HG02885 (cell line): Measurements from ENCODE around the gene NUMA1.

Experiments
- ATAC-seq: cut with Tn5 transposase; IDR thresholded peaks from one replicate; pipeline ENCODE4 v1.9.1; 2021; ENCODE audit warnings: mild to moderate bottlenecking; ENCODE audit not compliant: unreplicated experiment, poor library complexity

Gene NUMA1, protein sequence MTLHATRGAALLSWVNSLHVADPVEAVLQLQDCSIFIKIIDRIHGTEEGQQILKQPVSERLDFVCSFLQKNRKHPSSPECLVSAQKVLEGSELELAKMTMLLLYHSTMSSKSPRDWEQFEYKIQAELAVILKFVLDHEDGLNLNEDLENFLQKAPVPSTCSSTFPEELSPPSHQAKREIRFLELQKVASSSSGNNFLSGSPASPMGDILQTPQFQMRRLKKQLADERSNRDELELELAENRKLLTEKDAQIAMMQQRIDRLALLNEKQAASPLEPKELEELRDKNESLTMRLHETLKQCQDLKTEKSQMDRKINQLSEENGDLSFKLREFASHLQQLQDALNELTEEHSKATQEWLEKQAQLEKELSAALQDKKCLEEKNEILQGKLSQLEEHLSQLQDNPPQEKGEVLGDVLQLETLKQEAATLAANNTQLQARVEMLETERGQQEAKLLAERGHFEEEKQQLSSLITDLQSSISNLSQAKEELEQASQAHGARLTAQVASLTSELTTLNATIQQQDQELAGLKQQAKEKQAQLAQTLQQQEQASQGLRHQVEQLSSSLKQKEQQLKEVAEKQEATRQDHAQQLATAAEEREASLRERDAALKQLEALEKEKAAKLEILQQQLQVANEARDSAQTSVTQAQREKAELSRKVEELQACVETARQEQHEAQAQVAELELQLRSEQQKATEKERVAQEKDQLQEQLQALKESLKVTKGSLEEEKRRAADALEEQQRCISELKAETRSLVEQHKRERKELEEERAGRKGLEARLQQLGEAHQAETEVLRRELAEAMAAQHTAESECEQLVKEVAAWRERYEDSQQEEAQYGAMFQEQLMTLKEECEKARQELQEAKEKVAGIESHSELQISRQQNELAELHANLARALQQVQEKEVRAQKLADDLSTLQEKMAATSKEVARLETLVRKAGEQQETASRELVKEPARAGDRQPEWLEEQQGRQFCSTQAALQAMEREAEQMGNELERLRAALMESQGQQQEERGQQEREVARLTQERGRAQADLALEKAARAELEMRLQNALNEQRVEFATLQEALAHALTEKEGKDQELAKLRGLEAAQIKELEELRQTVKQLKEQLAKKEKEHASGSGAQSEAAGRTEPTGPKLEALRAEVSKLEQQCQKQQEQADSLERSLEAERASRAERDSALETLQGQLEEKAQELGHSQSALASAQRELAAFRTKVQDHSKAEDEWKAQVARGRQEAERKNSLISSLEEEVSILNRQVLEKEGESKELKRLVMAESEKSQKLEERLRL (N-terminal part only)

DNA sequence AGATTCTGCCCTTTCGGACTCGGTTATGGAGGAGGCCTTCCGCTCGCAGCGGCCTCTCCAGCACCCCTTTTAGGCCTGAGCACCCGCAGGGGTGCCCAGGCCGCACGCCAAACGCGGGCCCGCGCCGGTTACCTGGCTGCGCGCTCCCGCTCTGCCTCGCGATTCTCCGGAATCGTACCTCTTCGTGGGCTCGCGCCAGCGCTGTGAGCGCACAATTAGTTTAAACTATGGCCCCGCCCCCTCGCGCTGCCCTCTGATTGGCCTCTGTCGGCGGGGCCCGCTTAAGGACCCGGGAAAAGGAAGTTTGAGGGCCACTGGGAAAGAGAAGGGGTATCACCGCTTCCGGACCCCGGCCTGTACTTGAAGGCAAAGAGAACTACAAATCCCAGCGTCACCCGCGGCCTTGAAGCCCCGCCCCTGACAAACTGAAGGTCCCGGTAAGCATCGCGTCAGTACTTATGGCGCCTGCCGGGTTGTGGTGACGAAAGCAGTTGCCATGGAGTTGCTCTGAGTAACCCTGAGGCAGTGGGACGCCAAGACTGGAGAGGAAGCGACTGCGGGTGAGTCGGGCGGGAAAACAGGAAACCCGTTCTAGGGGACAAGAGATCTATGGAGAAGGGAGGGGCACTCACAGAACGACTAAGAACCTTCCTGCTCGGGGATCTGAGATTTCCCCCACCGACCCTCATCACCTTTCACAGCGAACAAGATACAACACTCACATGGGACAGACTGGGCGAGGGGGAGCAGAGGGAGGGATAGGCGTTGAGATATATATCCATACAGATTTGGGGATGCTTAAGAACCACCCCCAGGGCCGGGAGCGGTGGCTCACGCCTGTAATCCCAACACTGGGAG, at the start of gene NUMA1, which contains the start of gene LRRC51:
Gene NUMA1, minus strand, starts transcription at position 217 of the 858 bp plus-strand sequence. CDS start 44,599 bp downstream, outside the sequence.
Gene LRRC51, plus strand, starts transcription at position 525 of the 858 bp plus-strand sequence. CDS start 8,234 bp downstream, outside the sequence.
- peak; percentile 95 for ATAC-seq

DNA sequence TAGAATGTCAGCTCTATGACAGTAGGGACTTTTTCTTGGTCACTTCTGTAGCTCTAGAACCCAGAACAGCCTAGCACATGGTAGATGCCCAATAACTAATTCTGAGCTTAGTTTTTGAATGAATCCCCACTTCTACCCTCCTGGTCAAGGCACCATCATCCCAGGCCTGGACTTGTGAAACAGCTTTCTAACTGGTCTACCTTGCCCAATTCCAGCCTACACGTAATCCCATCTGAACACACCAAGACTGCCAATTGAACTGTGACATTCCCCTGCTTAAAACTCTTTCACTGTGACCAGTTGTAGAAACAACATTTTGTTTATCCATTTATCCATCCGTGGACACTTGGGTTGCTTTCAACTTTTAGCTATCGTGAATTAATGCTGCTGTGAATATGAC, 49.0 kb upstream of the NUMA1 start:
- ATAC-seq = no peak

DNA sequence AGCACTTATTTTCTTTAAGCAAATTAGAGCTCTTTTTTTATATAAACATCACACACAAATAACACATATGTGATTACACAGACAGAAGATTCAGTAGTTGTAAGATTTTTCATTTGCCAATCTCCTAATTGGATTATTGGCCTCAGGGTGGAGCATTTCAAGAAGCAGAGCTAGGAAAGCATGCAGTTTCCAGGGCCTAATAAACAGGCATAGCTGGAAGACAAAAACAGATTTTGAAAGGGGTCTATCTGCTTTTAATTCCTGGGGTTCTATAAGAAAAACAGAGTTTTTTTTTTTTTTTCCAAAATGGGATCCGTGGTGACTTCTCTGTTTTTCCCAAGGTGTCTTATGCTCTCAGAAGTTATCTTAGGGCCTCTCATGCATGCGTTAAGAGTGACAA, 47.6 kb upstream of the NUMA1 start:
- ATAC-seq = no peak

DNA sequence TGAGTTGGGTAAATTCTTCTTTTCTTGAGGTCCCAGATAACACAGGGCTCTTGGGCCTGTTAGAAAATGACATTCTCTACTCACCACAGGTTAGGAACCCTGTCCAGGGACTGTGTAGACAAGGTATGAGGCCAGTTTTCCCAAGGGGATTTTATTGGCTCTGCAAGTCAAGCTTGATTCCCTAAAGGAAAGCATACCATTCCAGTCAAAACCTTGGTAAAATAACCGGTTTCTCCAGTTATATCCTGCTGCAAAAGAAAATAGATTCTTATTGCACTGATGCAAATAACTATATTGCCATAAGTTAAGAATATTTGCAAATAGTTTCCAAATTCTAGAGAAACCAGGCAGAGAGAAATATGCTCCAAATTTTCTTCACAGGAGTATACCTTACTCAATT, 45.6 kb upstream of the NUMA1 start:
- ATAC-seq = no peak

DNA sequence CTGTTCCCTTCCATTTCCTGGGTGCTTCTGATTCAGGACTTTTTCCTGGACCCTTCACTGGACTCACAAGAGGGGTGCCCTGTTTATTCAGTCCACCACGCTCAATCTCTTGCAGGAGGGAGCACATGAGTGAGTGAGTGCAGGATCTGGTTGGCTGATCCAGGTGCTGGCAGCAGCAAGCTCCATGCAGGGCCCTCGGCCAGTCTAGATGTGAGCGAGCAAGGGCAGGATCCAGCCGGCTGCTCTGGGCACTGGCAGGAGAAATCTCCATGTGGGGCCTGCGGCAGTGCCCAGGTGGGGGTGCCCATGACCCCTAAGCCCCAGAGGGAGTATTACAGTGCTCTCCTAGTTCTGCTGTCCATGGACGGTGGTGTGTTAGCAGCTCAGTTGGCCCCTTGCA, 43.7 kb upstream of the NUMA1 start:
- ATAC-seq = no peak

DNA sequence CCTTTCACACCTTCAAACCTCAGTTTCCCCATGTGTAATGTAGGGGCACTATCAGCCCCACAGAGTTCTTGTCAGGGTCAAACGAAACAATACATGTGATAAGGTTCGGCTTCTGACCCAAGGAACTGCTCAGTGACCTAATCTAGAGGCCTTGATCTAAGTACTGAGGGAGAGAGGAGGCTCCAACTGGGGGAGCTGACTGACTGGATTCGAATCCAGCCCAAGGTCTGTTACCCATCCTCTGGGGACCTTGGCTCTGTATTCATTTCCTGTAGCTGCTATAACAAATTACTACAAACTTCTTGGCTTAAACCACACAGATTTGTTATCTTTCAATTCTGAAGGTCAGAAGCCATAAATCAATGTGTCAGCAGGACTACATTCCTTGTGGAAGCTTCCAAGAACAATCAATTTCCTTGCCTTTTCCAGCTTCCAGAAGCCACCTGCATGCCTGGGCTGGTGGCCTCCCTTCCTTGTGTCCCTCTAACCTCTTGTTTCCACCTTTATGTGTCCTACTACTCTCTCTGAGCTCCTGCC, 42.8 kb upstream of the NUMA1 start:
- no peak for ATAC-seq

DNA sequence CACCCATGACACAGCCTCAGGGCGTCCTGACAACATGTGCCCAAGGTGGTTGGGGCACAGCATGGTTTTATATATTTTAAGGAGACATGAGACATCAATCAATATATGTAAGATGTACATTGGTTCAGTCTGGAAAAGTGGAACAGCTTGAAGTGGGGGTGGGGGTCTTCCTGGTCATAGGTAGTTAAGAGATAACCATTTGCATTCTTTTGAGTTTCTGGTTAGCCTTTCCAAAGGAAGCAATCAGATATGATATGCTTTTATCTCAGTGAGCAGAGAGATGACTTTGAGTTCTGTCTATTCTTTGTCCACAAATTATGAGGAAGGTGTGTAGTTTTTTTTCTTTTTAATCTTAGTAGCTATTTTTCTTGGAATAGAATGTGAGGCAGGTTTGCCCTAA, 42.3 kb upstream of the NUMA1 start:
- no peak for ATAC-seq

DNA sequence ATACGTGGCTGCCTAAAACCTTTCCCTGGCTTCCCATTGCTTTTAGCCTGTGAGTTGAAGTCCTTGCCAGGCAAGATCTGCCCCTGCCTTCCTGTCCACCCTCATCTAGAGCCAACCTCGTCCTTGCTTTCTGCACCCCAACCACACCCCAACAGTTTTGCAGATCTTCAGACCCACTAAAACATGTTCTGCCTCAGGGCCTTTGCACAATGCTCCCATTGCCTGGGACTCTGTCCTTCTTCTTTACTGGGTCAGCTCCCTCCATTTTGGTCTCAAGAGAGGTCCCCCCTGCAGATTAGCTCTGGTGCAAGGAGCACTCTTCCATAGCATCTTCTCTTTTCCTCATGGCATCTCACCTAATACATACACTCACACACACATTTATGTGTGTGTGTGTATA, 40.6 kb upstream of the NUMA1 start:
- no peak for ATAC-seq

DNA sequence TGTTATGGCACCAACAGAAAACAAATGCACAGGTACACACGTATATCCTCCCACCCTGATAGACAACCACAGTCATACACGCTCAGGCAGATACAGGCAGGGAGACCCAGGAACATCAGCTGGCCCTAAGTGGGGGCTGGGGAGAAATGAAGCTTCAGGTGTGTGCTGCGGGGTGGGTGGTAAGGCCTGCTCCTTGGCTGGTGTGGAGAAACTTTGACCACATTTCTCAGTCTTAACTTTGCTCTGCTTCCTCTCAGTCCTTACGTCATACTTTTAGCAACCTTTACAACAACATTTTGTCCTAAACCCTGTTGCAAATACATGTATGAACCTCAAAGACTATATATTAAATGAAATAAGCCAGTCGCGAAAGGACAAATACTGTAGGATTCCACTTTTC, 38.9 kb upstream of the NUMA1 start:
- ATAC-seq = no peak

DNA sequence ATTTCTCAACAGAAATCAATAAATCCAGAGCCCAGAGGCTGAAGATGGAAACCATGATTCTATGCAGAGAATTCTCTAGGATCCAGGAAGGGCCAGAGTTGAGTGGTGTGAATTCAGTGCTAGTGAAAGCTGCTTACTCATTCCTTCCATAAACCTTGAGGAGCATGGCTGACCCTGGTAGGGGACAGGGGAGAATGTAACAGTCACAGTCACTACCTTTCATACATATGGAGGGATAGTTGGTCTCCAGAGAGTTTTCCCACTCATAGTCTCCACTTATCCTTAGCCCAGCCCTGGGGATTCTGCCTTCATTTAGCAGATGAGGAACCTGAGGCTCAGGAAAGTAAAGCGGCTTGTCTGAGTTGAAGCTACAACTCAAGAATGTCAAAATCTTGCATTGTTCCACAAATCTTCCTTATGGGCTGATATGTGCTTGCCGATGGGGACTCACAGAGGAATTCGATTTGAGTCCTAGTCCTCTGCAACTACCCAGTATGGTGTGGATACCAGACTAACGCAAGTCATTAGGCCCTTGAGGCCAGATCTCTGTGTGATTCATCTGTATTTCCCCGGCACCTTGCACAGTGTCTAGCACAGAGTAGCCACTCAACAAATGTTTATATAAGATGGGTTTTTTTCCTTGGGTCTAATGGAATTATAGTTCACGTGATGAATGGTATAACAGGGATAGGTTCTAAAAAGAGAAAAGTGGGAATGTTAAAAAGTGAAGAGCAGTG, 35.8 kb upstream of the NUMA1 start:
- no peak for ATAC-seq

DNA sequence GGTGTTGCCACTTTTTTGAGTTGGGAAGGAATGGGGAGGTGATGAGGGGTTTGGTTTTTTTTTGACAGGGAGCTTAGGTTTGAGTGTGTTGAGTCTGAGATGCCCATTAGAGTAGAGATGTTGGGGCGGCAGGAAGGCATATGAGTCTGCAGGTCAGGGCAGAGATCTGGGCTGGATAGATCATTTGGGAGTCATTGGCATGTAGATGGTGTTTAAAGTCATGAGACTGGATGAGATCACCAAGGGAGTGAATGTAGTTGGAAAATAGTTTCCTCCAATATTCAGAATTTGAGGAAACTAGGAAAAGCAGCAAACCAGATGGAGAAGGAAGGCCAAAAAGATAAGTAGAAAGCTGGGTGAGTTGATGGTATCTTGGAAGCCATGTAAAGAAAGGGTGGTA, 34.2 kb upstream of the NUMA1 start:
- ATAC-seq = no peak

DNA sequence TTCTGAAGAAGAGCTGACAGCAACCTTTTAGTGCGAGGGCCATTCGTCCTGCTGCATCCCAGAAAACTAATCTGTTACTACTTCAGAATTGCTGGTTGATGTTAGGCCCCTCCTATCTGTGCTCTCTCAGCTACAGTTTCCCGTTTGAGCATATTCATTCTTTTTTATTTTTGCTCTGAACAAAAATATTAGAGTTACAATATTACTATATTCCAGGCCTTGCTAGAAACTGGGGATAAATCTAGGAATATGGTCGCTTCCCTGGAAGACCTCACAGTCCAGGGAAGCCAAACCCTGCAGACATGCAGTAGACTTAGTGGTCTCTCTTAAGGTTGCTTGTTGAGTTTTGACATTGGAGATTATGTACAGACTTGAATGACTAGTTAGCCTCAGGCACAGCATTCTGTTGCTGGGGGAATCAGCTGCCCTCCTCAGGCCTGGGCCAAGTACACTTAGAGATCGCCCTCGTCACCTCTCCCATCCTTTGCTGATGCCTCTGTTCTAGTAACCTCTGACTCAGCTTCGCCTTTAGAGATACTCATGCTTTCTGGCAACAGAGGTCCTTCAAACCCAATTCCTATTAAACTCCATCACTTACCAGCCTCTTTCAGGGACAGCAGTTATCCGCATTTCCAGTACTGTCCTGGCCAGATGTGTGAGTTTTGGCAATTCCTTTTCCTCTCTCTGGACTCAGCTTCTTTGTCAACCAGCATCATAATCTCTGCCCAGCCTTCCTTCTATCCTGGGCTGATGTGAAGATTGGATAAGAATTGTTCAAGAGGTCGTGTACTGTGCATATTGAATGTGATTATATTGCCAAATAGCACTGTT, 32.9 kb upstream of the NUMA1 start:
- no peak for ATAC-seq

DNA sequence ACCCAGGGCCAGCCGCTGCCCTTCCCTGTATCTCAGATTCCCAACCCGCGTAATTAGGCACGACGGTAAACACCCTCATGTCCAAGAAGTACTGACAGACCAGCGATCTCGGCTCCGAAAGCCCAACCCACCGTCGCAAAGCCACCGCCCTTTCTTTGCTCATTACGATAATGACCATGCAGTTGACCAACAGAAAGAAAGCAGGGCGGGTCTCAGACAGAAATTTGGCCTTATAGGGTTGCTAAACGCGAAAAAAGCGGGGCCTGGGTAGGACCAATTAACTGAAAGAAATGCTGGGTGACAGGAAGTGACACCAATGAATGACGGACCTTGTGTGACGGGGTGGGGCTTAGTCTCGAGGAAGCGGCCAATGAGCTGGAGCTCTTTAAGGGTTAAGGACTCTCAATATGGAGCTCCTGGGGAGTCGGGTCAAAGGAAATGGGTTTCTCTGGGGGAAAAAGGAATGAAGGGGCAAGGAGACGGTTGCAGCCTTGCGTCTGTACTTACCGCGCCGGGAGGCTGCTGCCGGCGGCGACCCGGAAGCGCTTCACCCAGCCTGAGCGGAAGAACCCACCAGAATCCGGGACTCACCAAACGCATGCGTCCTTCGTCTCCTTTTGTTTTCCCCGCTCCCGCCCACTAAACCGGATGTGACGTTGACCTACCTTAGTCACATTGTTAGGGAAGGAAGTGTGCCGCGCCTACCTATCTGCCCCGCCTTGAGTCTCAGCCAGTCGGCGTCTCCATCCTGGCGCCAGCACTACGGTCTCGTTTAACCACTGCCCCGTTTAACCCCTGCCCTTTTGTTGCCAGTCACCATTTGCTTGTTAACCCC, 32.0 kb upstream of the NUMA1 start, which contains the start of gene ANAPC15:
Gene ANAPC15, minus strand, starts transcription at position 553 of the 835 bp plus-strand sequence. CDS start 1,419 bp downstream, outside the sequence.
- peak; percentile 92 for ATAC-seq

DNA sequence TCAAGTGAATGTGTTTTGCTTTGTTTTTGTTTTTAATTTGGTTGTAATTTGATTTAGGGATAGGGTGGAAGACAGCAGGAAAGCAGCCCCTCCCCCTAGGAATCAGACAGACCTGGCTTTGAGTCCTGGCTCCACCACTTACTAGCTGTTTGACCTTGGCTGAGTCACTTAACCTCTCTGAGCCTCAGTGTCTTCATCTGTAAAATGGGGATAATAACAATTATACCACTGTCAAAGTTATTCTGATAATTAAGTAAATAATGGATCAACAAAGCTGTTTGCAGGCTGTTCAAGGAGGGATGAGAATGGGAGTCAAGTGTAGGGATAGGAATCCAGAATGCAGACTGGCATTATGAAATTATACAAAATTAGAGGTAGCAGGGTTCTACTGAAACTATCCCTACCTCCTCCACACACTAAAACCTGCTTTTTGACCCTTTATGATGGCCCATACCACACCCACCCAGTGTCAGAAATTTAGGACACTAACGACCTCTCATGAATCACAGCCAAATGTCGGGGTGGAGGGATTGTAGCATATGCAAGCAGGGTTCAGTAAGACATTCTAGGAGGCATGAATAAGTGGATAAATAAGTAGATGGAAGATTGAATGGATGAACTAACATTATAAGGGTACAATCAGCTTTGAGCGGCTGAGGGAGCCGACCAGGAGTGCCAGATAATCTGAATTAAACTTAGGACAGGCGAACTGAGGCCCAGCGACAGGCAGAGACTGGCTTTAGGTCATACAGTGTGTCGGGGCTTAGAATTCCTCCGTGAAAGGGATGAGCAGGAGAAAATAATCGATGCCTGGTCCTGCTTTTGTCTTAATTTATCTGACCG, 31.2 kb upstream of the NUMA1 start:
- ATAC-seq = peak; percentile 0

DNA sequence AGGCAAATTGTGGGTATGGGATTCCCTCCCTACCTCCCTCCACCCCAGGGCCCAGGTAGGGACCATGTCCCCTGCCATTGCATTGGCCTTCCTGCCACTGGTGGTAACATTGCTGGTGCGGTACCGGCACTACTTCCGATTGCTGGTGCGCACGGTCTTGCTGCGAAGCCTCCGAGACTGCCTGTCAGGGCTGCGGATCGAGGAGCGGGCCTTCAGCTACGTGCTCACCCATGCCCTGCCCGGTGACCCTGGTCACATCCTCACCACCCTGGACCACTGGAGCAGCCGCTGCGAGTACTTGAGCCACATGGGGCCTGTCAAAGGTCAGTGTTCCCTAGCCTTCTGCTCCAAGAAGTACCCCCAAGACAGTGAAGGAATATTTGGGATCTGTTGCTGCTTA, 25.5 kb upstream of the NUMA1 start, which contains the start of gene TOMT:
Gene TOMT, plus strand, starts transcription at position 37 of the 400 bp plus-strand sequence. Its CDS starts 28 bp downstream, at position 65.
- no peak for ATAC-seq

DNA sequence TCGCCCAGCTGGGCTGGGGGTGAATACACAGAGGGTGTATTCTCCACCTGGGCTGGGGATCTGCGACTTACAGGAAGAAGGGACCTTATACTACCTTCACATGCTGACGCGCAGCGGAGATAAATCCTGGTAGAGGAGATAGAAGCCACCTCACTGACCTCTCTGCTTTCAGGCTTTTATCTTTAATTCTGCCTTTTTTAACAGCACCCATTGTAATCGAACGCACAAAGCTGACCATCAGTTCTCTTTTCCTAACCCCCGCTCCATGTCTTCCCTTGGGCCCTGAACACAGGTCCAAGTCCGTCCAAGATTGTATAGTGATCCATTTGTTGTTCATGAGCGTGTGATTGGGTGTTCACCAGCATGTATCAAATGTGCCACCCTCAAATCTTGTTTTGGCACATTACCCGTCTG, 23.4 kb upstream of the NUMA1 start:
- no peak for ATAC-seq
